NK-92 (cell line): ENCODE measurements around the gene MUC22.

Experiments used
- DNase-seq: peaks from one replicate; lab custom pipeline; 2025; ENCODE audit not compliant: unreplicated experiment; lab: John Stamatoyannopoulos, UW

Gene MUC22

GRCh38 chr6:31075528-31075927 is 65.3 kb downstream of the MUC22 start:
- DNase-seq, result no peak

GRCh38 chr6:31076611-31077010 is 66.3 kb downstream of the MUC22 start:
- no peak for DNase-seq

- no peak for DNase-seq
Measured at GRCh38 chr6:31079656-31080261, 69.5 kb downstream of the MUC22 start.

- no peak for DNase-seq
Measured at GRCh38 chr6:31081872-31082271, 71.6 kb downstream of the MUC22 start.

GRCh38 chr6:31083742-31084354 is 73.6 kb downstream of the MUC22 start:
- DNase-seq, result no peak
